ENCODE data around the gene PLEKHM3.

Gene PLEKHM3

GRCh38 chr2:207887500-207887899 lies 137.8 kb downstream of the PLEKHM3 start:
- no peak for DNase-seq (ENCODE audit: low spot score)

- no peak for DNase-seq (ENCODE audit: low spot score)
These were observed 140.3 kb downstream of the PLEKHM3 start for GRCh38 chr2:207885010-207885409.

- DNase-seq (ENCODE audit: low spot score) = no peak
These were observed 141.2 kb downstream of the PLEKHM3 start for GRCh38 chr2:207884127-207884526.

GRCh38 chr2:207883002-207883780 lies 142.1 kb downstream of the PLEKHM3 start:
- no peak for DNase-seq (ENCODE audit: low spot score)

GRCh38 chr2:207881902-207882301 lies 143.4 kb downstream of the PLEKHM3 start:
- DNase-seq (ENCODE audit: low spot score) = no peak

- DNase-seq (ENCODE audit: low spot score) = no peak
These were observed 145.8 kb downstream of the PLEKHM3 start for GRCh38 chr2:207879536-207879935.

GRCh38 chr2:207876842-207877535 lies 148.3 kb downstream of the PLEKHM3 start:
- no peak for DNase-seq (ENCODE audit: low spot score)

GRCh38 chr2:207875473-207876212 lies 149.7 kb downstream of the PLEKHM3 start:
- DNase-seq (ENCODE audit: low spot score) = no peak

- DNase-seq (ENCODE audit: low spot score) = no peak
These were observed 151.5 kb downstream of the PLEKHM3 start for GRCh38 chr2:207873794-207874193.

GRCh38 chr2:207871911-207872310 lies 153.4 kb downstream of the PLEKHM3 start:
- DNase-seq (ENCODE audit: low spot score) = no peak

GRCh38 chr2:207871506-207871905 lies 153.8 kb downstream of the PLEKHM3 start:
- DNase-seq (ENCODE audit: low spot score) = no peak

- no peak for DNase-seq (ENCODE audit: low spot score)
These were observed 154.5 kb downstream of the PLEKHM3 start for GRCh38 chr2:207870814-207871213.

GRCh38 chr2:207869784-207870778 lies 155.2 kb downstream of the PLEKHM3 start:
- no peak for DNase-seq (ENCODE audit: low spot score)

- DNase-seq (ENCODE audit: low spot score) = no peak
These were observed 156.3 kb downstream of the PLEKHM3 start for GRCh38 chr2:207868855-207869596.

- no peak for DNase-seq (ENCODE audit: low spot score)
These were observed 157.4 kb downstream of the PLEKHM3 start for GRCh38 chr2:207867905-207868304.

GRCh38 chr2:207867056-207867455 lies 158.3 kb downstream of the PLEKHM3 start:
- DNase-seq (ENCODE audit: low spot score) = no peak

GRCh38 chr2:207865210-207865609 lies 160.1 kb downstream of the PLEKHM3 start:
- DNase-seq (ENCODE audit: low spot score) = no peak

- DNase-seq (ENCODE audit: low spot score) = no peak
These were observed 162.0 kb downstream of the PLEKHM3 start for GRCh38 chr2:207863345-207863744.

- DNase-seq (ENCODE audit: low spot score) = no peak
These were observed 163.5 kb downstream of the PLEKHM3 start for GRCh38 chr2:207861789-207862188.

- DNase-seq (ENCODE audit: low spot score) = no peak
These were observed 164.6 kb downstream of the PLEKHM3 start for GRCh38 chr2:207860685-207861084.

- DNase-seq (ENCODE audit: low spot score) = no peak
These were observed 169.7 kb downstream of the PLEKHM3 start for GRCh38 chr2:207855591-207855990.
